Heart right ventricle (tissue), 16 donors: ENCODE measurements around the gene MANSC4. TPM values are rescaled to one million over a fixed set of nuclear protein-coding genes. Genes with fewer than 3 reads are reported as not detected.

Experiments
- ATAC-seq, 8 donors: fragments of 200-7000 bp; cut with Tn5 transposase; one replicate each; pipeline ENCODE4 v1.9.1; 2020; ENCODE audit warnings: mild to moderate bottlenecking in 8 of 8, moderate library complexity in 8 of 8, moderate number of reproducible peaks in 1 of 8
- DNase-seq, 2 donors: peaks; one replicate each; pipeline ENCODE4 v3.0.0-alpha.2; 2020
- H3K27ac ChIP-seq, 10 donors: fragments of 200-600 bp; sonication (generic) in 2 of 10; one replicate each; pipeline versions ENCODE4 v1.5.0 to v1.8.0; 2020 to 2022; ENCODE audit warnings: mild to moderate bottlenecking in 3 of 10
- H3K27me3 ChIP-seq, 7 donors: fragments of 200-600 bp; one replicate each; pipeline ENCODE4 v1.8.0; 2021 to 2022; ENCODE audit warnings: mild to moderate bottlenecking in 2 of 7
- H3K36me3 ChIP-seq, 9 donors: fragments of 200-600 bp; sonication (generic) in 1 of 9; one replicate each; pipeline versions ENCODE4 v1.5.0 to v1.8.0; 2020 to 2022; ENCODE audit warnings: mild to moderate bottlenecking in 2 of 9
- H3K4me1 ChIP-seq, 9 donors: fragments of 200-600 bp; sonication (generic) in 1 of 9; one replicate each; pipeline versions ENCODE4 v1.5.0 to v1.8.0; 2020 to 2022; ENCODE audit warnings: mild to moderate bottlenecking in 4 of 9
- H3K4me3 ChIP-seq, 10 donors: fragments of 200-600 bp; sonication (generic) in 2 of 10; one replicate each; pipeline versions ENCODE4 v1.5.0 to v1.8.0; 2020 to 2022; ENCODE audit warnings: mild to moderate bottlenecking in 7 of 10, moderate library complexity in 2 of 10
- H3K9me3 ChIP-seq, 11 donors: fragments of 200-600 bp in 10 of 11; sonication (generic) in 2 of 11; one replicate each; pipeline versions ENCODE4 v1.5.0 to v1.8.0; 2013 to 2022; ENCODE audit warnings: mild to moderate bottlenecking in 2 of 11, control low read depth in 1 of 11, moderate library complexity in 1 of 11
- WGBS, 2 donors: extraction: QIAGEN DNeasy Blood & Tissue Kit; methylation state at CpG; one replicate each; pipeline ENCODE4 v1.1.7; 2013; ENCODE audit warnings: inconsistent platforms in 1 of 2; 5-methylcytosine and 5-hydroxymethylcytosine counted together
- intact Hi-C, 10 donors: fragments of 100-400 bp; cut with DNase I; formaldehyde crosslinking; loops; one replicate each; pipeline versions ENCODE4 v1.11.1 to v1.14.2; 2022
- polyA plus RNA-seq, 2 donors: library from polyadenylated mRNA; stranded (reverse); fragments of 200-250 nt; gene quantifications; one replicate each; pipeline ENCODE4 v1.2.3, GENCODE V29; 2013
- total RNA-seq, 10 donors: library from RNA; stranded (reverse); fragmentation: NEBNext Ultra II Directional in 3 of 10; extraction: Animal tissue kit (Norgen Biotek cat#: 25700) in 3 of 10; gene quantifications; one replicate each; pipeline versions ENCODE4 v1.2.1 to v1.2.4, GENCODE V29; 2021 to 2023
- TF ChIP-seq, protein P1 (sequence below), 9 donors: fragments of 200-600 bp; sonication (generic) in 2 of 9; IDR thresholded peaks; one replicate each; pipeline versions ENCODE4 v1.5.0 to v1.8.0; 2021 to 2022; ENCODE audit warnings: antibody characterized with exemption in 9 of 9, mild to moderate bottlenecking in 5 of 9, moderate library complexity in 1 of 9
- donor health status: Arrhythmogenic right ventricular cardiomyopathy.
- donor health status: ischemic (EF 13 %, LVEDD 7.1; RV severe dilation, severe dysfunction).
- donor health status: healthy with polysubstance abuse.
- donor health status: DM: no; HTN: yes; CAD: no.
- donor health status: DM: no; HTN: no; CAD: no.
- donor health status: ischemic (EF 25% LVEDD 6.9; RV normal size, moderate dysfunction).
- donor health status: ischemic (EF 25% LVEDD 5.7; RV mildly dilated, moderate dysfunction).
- donor health status: healthy.
- donor health status: DM: yes; HTN: yes; CAD: no.
- donor health status: Ischemic cardiomyopathy.
- donor health status: ischemic (EF 35%, LVEDD 5.7; RV mildly dilated, moderate dysfunction).
- donor health status: nonischemic (EF 11% LVEDD 7.7; RV severe dilation, severe dysfunction).
- donor health status: DM: yes; HTN: yes; CAD: no.
- donor health status: PGD.
- donor health status: ischemic (EF 29% LVEDD 5.4; RV normal size, mild dysfunction).
- donor health status: nonischemic (EF 23%, LVEDD 6.1; RV moderate dilation, normal function).

The MANSC4 gene
- total and polyA plus RNA-seq, 12 donors, result not detected

DNA sequence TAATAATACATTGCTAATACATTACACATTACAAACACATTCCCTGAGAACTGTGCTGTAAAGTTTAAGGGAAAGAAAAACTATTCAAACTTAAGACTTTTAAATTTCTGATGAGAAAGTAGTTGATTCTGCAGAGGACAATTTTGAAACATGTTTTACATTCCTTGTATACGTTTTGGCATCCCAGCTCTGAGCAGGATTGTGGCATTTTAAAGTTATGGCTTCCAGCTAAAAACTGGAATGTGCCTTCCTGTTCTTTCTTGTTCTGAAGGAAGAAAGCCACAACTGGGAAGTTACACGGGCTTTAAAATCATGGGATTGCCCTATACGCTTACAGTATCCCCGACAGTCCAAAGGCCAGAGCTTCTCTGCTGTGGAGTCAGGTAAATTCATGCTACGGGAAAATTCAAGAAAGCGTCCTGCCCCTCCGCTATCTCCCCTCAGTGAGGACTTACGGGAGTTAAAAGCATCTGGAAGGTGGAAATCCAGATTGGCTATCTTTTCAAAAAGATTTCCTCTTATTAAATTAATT, 10.8 kb downstream of the MANSC4 start:
- intact Hi-C loops, result no loop called here
- DNase-seq (no peak), ATAC-seq (no peak)
- no peaks in the 10 kb centered on the region for H3K9me3 ChIP-seq
- no peaks in the 10 kb centered on the region for H3K36me3 ChIP-seq
- 88 to 89% methylated on average over 8 of the region's 8 CpGs for WGBS, 2 donors
- H3K4me3 ChIP-seq, result no peak overlapping the region
- no peaks in the 10 kb centered on the region for H3K4me1 ChIP-seq
- H3K27me3 ChIP-seq, result no peaks in the 10 kb centered on the region
- TF ChIP-seq, protein P1, sequence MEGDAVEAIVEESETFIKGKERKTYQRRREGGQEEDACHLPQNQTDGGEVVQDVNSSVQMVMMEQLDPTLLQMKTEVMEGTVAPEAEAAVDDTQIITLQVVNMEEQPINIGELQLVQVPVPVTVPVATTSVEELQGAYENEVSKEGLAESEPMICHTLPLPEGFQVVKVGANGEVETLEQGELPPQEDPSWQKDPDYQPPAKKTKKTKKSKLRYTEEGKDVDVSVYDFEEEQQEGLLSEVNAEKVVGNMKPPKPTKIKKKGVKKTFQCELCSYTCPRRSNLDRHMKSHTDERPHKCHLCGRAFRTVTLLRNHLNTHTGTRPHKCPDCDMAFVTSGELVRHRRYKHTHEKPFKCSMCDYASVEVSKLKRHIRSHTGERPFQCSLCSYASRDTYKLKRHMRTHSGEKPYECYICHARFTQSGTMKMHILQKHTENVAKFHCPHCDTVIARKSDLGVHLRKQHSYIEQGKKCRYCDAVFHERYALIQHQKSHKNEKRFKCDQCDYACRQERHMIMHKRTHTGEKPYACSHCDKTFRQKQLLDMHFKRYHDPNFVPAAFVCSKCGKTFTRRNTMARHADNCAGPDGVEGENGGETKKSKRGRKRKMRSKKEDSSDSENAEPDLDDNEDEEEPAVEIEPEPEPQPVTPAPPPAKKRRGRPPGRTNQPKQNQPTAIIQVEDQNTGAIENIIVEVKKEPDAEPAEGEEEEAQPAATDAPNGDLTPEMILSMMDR (IDR thresholded peaks at IDR 0.05), result no peak
- no peak overlapping the region for H3K27ac ChIP-seq

DNA sequence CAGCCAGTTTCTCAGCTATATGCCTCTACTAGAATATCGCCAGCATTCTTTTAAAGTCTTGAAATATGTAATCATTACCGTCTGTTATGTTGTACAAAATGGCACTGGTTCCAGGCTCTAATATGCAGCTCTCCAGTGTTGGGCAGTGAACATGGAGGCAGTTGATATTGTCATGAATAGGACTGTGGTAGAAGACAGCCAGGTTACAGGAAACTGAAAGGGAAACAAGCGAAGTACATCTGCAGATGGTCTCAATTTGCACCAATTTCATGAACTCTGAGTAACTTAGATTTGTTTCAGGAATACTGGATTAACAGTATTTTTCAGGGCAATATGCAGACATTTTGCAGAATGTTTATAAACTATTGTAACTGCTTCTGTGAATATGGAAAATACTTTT, 13.4 kb downstream of the MANSC4 start:
- TF ChIP-seq, protein P1 (IDR thresholded peaks at IDR 0.05), result no peak
- H3K4me3 ChIP-seq, result no peak overlapping the region
- peaks cover 0 to 3% (median 0%) of the 10 kb centered on the region in 9 donors for H3K36me3 ChIP-seq
- H3K27me3 ChIP-seq, result no peaks in the 10 kb centered on the region
- DNase-seq, result no peak
- no peaks in the 10 kb centered on the region for H3K4me1 ChIP-seq
- H3K9me3 ChIP-seq, result no peaks in the 10 kb centered on the region
- no peak for ATAC-seq
- no peak overlapping the region for H3K27ac ChIP-seq
- intact Hi-C loops, result no loop called here
- 94 to 96% methylated on average over 3 of the region's 3 CpGs for WGBS, 2 donors

DNA sequence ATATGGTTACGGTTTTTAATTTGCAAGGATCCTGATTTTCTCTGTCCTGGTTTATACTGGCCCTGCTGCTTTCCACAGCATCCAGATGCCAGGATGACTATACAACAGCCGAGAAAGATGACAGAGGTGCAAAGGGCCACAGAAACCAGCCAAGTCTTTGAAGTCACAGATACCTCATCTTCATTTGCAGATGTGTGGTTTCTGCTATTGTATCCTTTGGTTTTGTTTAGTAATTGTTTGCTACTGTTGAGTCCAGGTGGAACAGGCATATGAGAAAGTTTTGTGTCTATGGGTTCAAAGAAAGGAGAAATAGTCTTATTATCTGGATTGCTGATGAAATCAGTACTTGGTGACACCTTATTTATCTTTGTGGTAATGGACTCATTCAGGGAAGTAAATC, 17.3 kb downstream of the MANSC4 start:
- intact Hi-C loops, result no loop called here
- DNase-seq (no peak), ATAC-seq (no peak)
- Histone ChIP-seq H3K36me3 (peaks cover 0 to 3% (median 0%) of the 10 kb centered on the region in 9 donors), H3K27me3 (no peaks in the 10 kb centered on the region), H3K9me3 (no peaks in the 10 kb centered on the region), H3K27ac (no peak overlapping the region), H3K4me3 (no peak overlapping the region), H3K4me1 (no peaks in the 10 kb centered on the region)
- TF ChIP-seq, protein P1 (IDR thresholded peaks at IDR 0.05), result no peak
- WGBS, 2 donors, result 95% methylated on average over 2 of the region's 2 CpGs

DNA sequence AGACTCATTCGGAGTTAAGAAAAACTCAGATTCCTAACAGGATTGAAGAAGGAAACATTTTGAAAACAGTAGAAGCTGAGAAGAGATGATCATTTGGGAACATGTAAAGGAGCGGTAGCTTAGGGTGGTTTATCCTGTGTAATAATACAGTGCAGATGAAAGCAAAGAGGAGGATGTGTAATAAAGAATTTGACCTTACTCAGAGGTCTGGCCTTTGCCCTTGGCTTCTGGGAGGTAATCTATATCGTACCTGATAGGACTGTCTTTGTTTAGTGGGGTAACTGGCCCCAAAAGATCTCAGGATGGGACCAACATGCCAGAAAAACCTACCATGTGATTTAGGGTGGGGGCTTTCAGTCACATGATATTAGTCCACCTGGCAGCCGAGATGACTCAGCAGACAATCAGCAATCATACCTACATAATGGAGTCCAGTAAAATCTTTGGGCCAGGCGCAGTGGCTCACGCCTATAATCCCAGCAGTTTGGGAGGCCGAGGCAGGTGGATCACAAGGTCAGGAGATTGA, 23.3 kb downstream of the MANSC4 start:
- no peaks in the 10 kb centered on the region for H3K27me3 ChIP-seq
- H3K4me3 ChIP-seq, result no peak overlapping the region
- H3K9me3 ChIP-seq, result no peaks in the 10 kb centered on the region
- H3K4me1 ChIP-seq, result no peaks in the 10 kb centered on the region
- WGBS, 2 donors, result 94 to 95% methylated on average over 7 of the region's 7 CpGs
- TF ChIP-seq, protein P1 (IDR thresholded peaks at IDR 0.05), result no peak
- no peak for DNase-seq
- no peak for ATAC-seq
- H3K36me3 ChIP-seq, result peaks cover 0 to 55% (median 13%) of the 10 kb centered on the region in 9 donors
- intact Hi-C loops, result no loop called here
- no peak overlapping the region for H3K27ac ChIP-seq
